ENCODE results near the gene CPNE8.

Gene CPNE8

DNA sequence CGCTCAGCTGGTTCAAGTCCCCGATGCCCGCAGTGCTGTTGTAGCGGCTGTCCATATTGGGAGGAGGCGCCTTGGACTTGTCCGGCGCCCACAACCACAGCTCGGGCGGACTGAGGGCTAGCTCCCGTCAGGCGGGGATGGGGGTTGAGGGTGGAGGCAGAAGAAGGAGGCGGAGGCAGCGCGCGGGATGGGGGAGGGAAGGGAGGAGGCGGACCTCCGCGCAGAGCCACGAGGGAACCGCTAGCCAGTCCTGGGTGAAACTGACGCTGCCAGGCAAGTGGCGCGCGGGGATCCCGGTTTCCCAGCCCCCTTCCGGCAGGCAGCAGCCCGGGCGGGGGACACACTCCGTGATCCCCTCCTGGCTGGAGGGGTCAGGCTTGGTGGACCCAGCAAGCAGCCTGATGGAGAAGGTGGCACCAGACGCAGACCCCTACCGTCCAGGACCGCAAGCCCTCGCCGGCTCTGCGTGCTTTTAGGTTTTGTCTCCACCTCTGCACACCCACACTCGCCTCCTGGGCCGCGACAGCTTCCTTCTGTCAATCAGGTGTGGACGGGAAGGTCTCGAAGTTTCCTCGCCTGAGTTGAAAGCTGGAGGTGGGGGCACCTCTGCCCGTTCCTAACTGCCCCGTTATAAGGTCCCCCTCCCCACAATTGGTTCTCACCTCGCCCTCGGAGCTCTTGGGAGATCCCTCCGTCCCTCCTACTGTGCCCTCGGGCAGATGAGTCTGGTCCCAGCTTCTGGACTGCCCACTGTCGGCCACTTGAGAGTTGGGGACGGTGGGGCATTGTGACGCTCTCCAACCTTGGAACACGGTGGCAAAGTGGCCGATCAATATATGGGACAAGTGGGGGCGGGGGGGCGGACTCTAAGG, at the start of gene CPNE8:
Gene CPNE8, minus strand, starts transcription at position 112 of the 872 bp plus-strand sequence. Its CDS starts 57 bp downstream, at position 55.
- DNase-seq, result no peak
- H3K27ac ChIP-seq (ENCODE audit: low read length), result no peak within 1 kb of the TSS

DNA sequence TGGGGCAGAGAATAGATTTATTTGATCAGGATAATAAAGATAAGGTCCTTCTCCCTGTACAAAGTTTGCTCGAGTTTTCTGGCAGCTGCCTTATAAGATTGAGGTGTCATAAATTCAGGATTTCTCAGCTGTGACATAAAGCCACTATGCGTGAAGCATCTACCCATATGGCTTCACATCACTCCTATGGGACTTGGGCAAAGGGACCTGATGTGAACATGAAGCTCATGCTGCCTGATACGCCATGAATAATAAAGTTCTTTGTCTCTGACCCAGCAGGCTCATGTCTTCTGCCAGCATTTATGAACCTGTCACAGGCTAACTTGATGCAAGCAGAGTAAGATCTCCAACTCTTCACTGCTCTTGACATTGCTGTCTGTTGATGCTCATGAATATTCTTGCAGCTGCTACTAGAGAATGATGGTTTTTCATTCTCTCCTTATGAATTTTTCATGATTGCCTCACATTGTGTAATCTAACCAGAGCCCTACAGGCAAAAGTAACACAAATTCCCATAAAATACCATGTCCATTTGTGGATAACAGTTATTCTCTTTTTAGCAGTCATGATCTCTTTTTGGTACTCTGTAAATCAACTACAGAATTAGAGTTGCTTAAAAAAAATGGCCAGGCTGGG, 49.0 kb upstream of the CPNE8 start:
- no peak overlapping the region for H3K27ac ChIP-seq (ENCODE audit: low read length)
- no peak for ATAC-seq (ENCODE audit: insufficient read depth, low read depth)
- no peaks in the 10 kb centered on the region for H3K36me3 ChIP-seq (ENCODE audit: insufficient read depth, low read length)
- H3K4me1 ChIP-seq (ENCODE audit: insufficient read depth, low read length), result no peaks in the 10 kb centered on the region
- no peak overlapping the region for H2AFZ ChIP-seq (ENCODE audit: low read depth, low read length)
- no peaks in the 10 kb centered on the region for H3K27me3 ChIP-seq (ENCODE audit: insufficient read depth, low read length, poor library complexity)
- no peaks in the 10 kb centered on the region for H3K9me3 ChIP-seq (ENCODE audit: insufficient read depth, low read length, severe bottlenecking)
- H3K9ac ChIP-seq (ENCODE audit: low read depth, low read length), result no peak overlapping the region
- no peak for DNase-seq
- TF ChIP-seq EZH2 (IDR thresholded peaks at IDR 0.05; ENCODE audit: borderline replicate concordance, low read depth, low read length, severe bottlenecking), result no peak
- TF ChIP-seq, protein P1, sequence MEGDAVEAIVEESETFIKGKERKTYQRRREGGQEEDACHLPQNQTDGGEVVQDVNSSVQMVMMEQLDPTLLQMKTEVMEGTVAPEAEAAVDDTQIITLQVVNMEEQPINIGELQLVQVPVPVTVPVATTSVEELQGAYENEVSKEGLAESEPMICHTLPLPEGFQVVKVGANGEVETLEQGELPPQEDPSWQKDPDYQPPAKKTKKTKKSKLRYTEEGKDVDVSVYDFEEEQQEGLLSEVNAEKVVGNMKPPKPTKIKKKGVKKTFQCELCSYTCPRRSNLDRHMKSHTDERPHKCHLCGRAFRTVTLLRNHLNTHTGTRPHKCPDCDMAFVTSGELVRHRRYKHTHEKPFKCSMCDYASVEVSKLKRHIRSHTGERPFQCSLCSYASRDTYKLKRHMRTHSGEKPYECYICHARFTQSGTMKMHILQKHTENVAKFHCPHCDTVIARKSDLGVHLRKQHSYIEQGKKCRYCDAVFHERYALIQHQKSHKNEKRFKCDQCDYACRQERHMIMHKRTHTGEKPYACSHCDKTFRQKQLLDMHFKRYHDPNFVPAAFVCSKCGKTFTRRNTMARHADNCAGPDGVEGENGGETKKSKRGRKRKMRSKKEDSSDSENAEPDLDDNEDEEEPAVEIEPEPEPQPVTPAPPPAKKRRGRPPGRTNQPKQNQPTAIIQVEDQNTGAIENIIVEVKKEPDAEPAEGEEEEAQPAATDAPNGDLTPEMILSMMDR (IDR thresholded peaks at IDR 0.05; ENCODE audit: borderline replicate concordance, extremely low read depth, low read length, poor library complexity, severe bottlenecking), result no peak
- no peaks in the 10 kb centered on the region for H4K20me1 ChIP-seq (ENCODE audit: insufficient read depth, low read length)
- no peak overlapping the region for H3K4me2 ChIP-seq (ENCODE audit: insufficient read depth, low read length)
- no peak overlapping the region for H3K4me3 ChIP-seq (ENCODE audit: low read depth in 1 of 2, low read length in 2 of 2)
- H3K79me2 ChIP-seq (ENCODE audit: insufficient read depth, low read length), result no peaks in the 10 kb centered on the region

More for the DNA sequence above, at the start of gene CPNE8:
- Histone ChIP-seq H3K4me2 (ENCODE audit: insufficient read depth, low read length) (no peak within 1 kb of the TSS), H4K20me1 (ENCODE audit: insufficient read depth, low read length) (no peaks in the 10 kb centered on the region), H3K4me3 (ENCODE audit: low read depth in 1 of 2, low read length in 2 of 2) (no peak within 1 kb of the TSS), H2AFZ (ENCODE audit: low read depth, low read length) (no peak within 1 kb of the TSS), H3K4me1 (ENCODE audit: insufficient read depth, low read length) (no peaks in the 10 kb centered on the region), H3K27me3 (ENCODE audit: insufficient read depth, low read length, poor library complexity) (no peaks in the 10 kb centered on the region), H3K36me3 (ENCODE audit: insufficient read depth, low read length) (no peaks in the 10 kb centered on the region), H3K79me2 (ENCODE audit: insufficient read depth, low read length) (no peaks in the 10 kb centered on the region), H3K9ac (ENCODE audit: low read depth, low read length) (no peak within 1 kb of the TSS), H3K9me3 (ENCODE audit: insufficient read depth, low read length, severe bottlenecking) (peaks cover 6% of the 10 kb centered on the region)
- TF ChIP-seq EZH2 (IDR thresholded peaks at IDR 0.05; ENCODE audit: borderline replicate concordance, low read depth, low read length, severe bottlenecking), result no peak
- TF ChIP-seq, protein P1 (IDR thresholded peaks at IDR 0.05; ENCODE audit: borderline replicate concordance, extremely low read depth, low read length, poor library complexity, severe bottlenecking), result no peak
- ATAC-seq (ENCODE audit: insufficient read depth, low read depth), result no peak

DNA sequence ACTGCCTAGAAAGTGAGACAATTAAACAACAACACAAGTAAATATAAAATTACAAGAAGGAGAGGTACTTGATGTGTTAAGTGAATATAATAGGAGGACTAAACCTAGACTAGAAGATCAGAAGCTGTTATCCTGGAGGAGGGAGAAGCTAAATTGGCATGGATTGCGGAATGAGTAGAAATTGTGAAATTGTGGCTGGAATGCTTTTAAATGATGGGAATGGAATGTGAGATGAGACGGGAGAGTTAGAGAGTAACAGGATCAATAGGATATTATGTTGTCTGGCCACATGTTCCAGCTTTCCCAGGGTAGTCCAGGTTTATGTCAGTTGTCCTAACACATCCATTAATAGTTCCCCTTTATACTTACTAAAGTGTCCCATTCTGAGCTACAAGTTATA, 44.0 kb upstream of the CPNE8 start:
- Histone ChIP-seq H3K4me1 (ENCODE audit: insufficient read depth, low read length) (no peaks in the 10 kb centered on the region), H3K27ac (ENCODE audit: low read length) (no peak overlapping the region), H3K4me2 (ENCODE audit: insufficient read depth, low read length) (no peak overlapping the region), H3K27me3 (ENCODE audit: insufficient read depth, low read length, poor library complexity) (no peaks in the 10 kb centered on the region), H3K79me2 (ENCODE audit: insufficient read depth, low read length) (no peaks in the 10 kb centered on the region), H3K9ac (ENCODE audit: low read depth, low read length) (no peak overlapping the region), H2AFZ (ENCODE audit: low read depth, low read length) (no peak overlapping the region), H3K9me3 (ENCODE audit: insufficient read depth, low read length, severe bottlenecking) (no peaks in the 10 kb centered on the region), H4K20me1 (ENCODE audit: insufficient read depth, low read length) (no peaks in the 10 kb centered on the region), H3K4me3 (ENCODE audit: low read depth in 1 of 2, low read length in 2 of 2) (no peak overlapping the region), H3K36me3 (ENCODE audit: insufficient read depth, low read length) (no peaks in the 10 kb centered on the region)
- no peak for TF ChIP-seq EZH2 (IDR thresholded peaks at IDR 0.05; ENCODE audit: borderline replicate concordance, low read depth, low read length, severe bottlenecking)
- ATAC-seq (ENCODE audit: insufficient read depth, low read depth) (no peak), DNase-seq (no peak)

GRCh38 chr12:38934686-38935085, 29.3 kb upstream of the CPNE8 start:
- no peaks in the 10 kb centered on the region for H3K36me3 ChIP-seq (ENCODE audit: insufficient read depth, low read length)
- no peak overlapping the region for H3K27ac ChIP-seq (ENCODE audit: low read length)
- no peak overlapping the region for H3K4me2 ChIP-seq (ENCODE audit: insufficient read depth, low read length)
- ATAC-seq (ENCODE audit: insufficient read depth, low read depth), result no peak
- no peaks in the 10 kb centered on the region for H3K79me2 ChIP-seq (ENCODE audit: insufficient read depth, low read length)
- H3K9ac ChIP-seq (ENCODE audit: low read depth, low read length), result no peak overlapping the region
- no peak for DNase-seq
- no peaks in the 10 kb centered on the region for H4K20me1 ChIP-seq (ENCODE audit: insufficient read depth, low read length)
- no peaks in the 10 kb centered on the region for H3K4me1 ChIP-seq (ENCODE audit: insufficient read depth, low read length)
- H3K4me3 ChIP-seq (ENCODE audit: low read depth in 1 of 2, low read length in 2 of 2), result no peak overlapping the region
- TF ChIP-seq EZH2 (IDR thresholded peaks at IDR 0.05; ENCODE audit: borderline replicate concordance, low read depth, low read length, severe bottlenecking), result no peak
- TF ChIP-seq, protein P1 (IDR thresholded peaks at IDR 0.05; ENCODE audit: borderline replicate concordance, extremely low read depth, low read length, poor library complexity, severe bottlenecking), result no peak
- H3K9me3 ChIP-seq (ENCODE audit: insufficient read depth, low read length, severe bottlenecking), result peaks cover 2% of the 10 kb centered on the region
- H3K27me3 ChIP-seq (ENCODE audit: insufficient read depth, low read length, poor library complexity), result no peaks in the 10 kb centered on the region
- H2AFZ ChIP-seq (ENCODE audit: low read depth, low read length), result no peak overlapping the region

Data from DND-41 (cell line).